ENCODE data around the gene MARCHF6.
A peak's percentile ranks its signal among the peaks of the same experiment; 100 is the strongest.

MARCHF6 gene

DNA sequence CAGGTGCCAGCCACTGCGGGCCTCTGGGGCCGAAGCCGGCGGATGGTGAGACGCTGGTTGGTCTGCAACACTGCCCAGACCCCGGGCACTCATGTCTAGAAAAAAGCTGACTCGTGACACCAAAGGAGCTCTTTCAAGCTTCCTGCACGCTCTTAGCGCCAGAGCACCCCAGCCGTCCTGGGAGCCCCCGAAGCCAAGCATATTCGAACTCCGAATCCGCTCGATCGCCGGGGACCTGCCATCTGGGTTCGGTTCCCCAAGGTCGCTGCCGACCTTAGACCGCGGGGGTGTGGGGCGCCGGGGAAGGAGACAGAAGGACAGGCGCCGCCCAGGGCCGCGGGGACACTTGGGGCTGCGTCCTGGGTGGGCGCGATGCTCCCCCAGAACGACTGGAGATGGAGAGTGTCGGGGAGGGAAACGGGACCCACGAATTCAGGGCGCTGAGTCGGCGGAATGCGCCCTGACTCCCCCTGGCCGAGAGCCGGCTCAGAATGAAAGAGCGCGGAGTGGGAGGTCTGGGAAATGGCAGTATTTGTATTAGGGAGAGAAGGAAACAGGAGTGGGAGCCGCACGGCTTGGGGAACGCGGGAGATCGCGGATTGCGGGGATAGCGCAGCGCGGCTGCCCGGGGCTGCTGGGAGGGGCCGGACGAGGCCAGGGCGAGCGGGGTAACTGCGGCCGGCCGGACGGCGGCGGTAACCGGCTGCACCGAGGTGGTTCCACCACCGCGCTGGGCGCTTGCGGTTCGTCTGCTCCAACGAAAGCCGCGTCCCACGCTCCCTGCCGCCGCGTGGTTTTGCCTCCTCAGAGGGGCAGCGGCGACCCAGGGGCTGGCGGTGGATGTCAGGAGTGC lies 20.1 kb upstream of the MARCHF6 start:
- TF ChIP-seq, protein P1, sequence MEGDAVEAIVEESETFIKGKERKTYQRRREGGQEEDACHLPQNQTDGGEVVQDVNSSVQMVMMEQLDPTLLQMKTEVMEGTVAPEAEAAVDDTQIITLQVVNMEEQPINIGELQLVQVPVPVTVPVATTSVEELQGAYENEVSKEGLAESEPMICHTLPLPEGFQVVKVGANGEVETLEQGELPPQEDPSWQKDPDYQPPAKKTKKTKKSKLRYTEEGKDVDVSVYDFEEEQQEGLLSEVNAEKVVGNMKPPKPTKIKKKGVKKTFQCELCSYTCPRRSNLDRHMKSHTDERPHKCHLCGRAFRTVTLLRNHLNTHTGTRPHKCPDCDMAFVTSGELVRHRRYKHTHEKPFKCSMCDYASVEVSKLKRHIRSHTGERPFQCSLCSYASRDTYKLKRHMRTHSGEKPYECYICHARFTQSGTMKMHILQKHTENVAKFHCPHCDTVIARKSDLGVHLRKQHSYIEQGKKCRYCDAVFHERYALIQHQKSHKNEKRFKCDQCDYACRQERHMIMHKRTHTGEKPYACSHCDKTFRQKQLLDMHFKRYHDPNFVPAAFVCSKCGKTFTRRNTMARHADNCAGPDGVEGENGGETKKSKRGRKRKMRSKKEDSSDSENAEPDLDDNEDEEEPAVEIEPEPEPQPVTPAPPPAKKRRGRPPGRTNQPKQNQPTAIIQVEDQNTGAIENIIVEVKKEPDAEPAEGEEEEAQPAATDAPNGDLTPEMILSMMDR (IDR thresholded peaks at IDR 0.05; ENCODE audit: low read length, missing control alignments) = no peak
- DNase-seq (ENCODE audit: low read depth) = peak; percentile 39
- H3K4me3 ChIP-seq (replicated peaks; ENCODE audit: low read depth, low read length) = peak overlapping the region; percentile 65

DNA sequence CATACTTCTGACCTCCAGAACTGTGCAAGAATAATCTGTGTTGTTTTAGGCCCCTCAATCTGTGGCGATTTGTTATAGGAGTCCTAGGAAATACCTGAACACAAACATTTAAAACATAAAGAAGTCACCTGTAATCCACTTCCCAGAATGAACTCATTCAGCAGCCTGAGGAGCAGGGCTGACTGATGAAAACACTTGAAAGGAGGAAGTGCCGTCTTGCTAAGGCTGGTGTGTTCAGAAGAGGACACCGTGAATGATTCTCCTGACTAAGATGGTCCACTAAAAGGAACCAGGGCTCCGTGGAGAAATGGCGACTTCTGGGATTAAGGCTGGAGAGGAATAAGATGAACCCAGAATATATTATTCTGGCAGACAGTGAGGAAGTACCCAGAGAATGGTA lies 18.7 kb upstream of the MARCHF6 start:
- TF ChIP-seq, protein P1 (IDR thresholded peaks at IDR 0.05; ENCODE audit: low read length, missing control alignments) = no peak
- no peak overlapping the region for H3K4me3 ChIP-seq (replicated peaks; ENCODE audit: low read depth, low read length)
- DNase-seq (ENCODE audit: low read depth) = no peak

DNA sequence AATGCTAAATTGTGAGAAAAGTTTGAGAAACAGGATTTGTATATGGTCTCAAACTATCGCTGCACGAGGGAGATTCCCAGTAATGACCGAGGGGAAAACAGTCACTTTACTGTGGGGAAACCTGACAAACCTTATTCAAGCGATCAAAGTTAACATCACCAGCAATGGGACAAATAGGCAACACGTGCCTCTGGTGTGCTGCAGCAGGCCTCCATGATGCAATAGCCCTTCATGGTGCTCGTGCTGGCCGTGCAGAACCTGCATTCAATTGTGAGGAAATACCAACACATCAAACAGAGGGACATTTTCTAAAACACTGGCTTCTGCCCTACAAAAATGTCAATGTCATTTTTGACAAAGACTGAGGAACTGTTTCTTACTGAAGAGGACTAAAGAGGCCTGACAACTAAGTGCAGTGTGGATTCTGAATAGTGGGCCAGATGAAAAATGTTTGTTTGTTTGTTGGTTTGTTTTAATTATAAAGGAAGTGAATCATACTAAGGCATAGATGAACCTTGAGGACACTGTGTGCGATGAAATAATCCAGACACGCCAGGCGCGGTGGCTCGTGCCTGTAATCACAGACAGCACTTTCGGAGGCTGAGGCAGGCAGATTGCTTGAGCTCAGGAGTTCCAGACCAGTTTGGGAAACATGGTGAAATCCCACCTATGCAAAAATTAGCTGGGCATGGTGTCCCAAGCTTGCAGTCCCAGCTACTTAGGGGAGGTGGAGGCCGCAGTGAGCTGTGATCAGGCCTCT lies 17.6 kb upstream of the MARCHF6 start:
- no peak for DNase-seq (ENCODE audit: low read depth)
- TF ChIP-seq, protein P1 (IDR thresholded peaks at IDR 0.05; ENCODE audit: low read length, missing control alignments) = no peak

DNA sequence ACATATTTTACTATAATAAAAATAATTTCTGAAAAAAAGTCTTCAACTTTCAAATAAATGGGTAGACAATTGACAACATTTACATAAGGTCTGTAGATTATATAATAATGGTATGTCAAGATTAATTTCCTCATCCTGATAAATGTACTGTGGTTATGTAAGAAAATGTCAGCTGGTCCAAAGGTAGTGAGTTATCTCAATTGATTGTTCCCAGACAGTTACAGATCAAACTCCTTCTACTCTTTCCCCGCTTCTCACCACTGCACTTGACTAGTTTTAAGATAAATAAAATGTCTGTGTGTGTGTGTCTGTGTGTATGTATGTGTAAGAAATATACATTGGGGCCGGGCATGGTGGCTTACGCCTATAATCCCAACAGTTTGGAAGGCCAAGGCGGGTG lies 16.4 kb upstream of the MARCHF6 start:
- no peak for DNase-seq (ENCODE audit: low read depth)
- H3K4me3 ChIP-seq (replicated peaks; ENCODE audit: low read depth, low read length) = no peak overlapping the region
- TF ChIP-seq, protein P1 (IDR thresholded peaks at IDR 0.05; ENCODE audit: low read length, missing control alignments) = no peak

More for the DNA sequence above, 17.6 kb upstream of the MARCHF6 start:
- no peak overlapping the region for H3K4me3 ChIP-seq (replicated peaks; ENCODE audit: low read depth, low read length)

DNA sequence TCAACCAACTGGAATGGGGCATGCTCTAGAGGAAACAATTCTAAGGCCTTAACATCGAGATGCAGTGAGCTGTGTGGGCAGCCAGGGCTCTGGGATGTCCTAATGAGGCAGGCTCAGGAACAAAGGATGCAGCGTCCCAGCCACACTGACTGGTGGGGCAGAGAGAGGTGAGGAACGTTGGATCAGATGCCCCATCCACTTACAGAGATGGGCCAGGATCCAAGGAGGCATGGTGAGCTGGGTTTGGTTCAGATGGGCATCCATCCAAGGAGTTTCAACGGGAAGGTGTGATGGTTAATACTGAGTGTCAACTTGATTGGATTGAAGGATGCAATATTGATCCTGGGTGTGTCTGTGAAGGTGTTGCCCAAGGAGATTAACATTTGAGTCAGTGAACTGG lies 15.5 kb upstream of the MARCHF6 start:
- no peak overlapping the region for H3K4me3 ChIP-seq (replicated peaks; ENCODE audit: low read depth, low read length)
- DNase-seq (ENCODE audit: low read depth) = no peak
- TF ChIP-seq, protein P1 (IDR thresholded peaks at IDR 0.05; ENCODE audit: low read length, missing control alignments) = no peak

DNA sequence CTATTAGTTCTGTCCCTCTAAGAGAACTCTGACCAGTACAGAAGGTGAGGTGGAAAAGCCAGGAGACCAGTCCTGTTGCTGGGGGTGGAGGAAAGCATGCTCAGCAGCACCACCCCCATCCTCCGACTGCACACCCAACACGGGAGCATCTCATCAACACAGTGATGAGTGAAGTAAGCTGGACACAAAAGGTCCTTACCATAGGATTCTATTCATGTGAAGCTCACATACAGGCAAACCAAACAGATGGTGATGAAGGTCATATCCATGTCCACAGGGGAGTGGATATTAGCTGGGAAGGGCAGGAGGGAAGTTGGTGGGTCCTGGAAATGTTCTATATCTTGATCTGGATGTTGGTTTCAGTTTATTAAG lies 14.8 kb upstream of the MARCHF6 start:
- TF ChIP-seq, protein P1 (IDR thresholded peaks at IDR 0.05; ENCODE audit: low read length, missing control alignments) = no peak
- no peak for DNase-seq (ENCODE audit: low read depth)
- H3K4me3 ChIP-seq (replicated peaks; ENCODE audit: low read depth, low read length) = no peak overlapping the region
